HepG2 (cell line): Measurements from ENCODE around the gene GSTT2B. TPM values are rescaled to one million over a fixed set of nuclear protein-coding genes. Genes with fewer than 3 reads are reported as not detected.

Experiments used
- GATAD2A ChIP-seq: IDR thresholded peaks from 2 replicates; pipeline ENCODE4 v1.6.1; 2016
- GZF1 ChIP-seq: sonication (generic); formaldehyde crosslinking; IDR thresholded peaks from 2 replicates; pipeline ENCODE4 v1.5.1; 2020; ENCODE audit warnings: mild to moderate bottlenecking, missing genetic modification reagents
- HCFC1 ChIP-seq: fragments of 150-350 bp; IDR thresholded peaks from 2 replicates; pipeline ENCODE4 v1.6.1; 2014; ENCODE audit warnings: low read depth, low read length
- KDM6A ChIP-seq: IDR thresholded peaks from 2 replicates; pipeline ENCODE4 v1.6.1; 2016; ENCODE audit warnings: low read depth
- KLF12 ChIP-seq: sonication (generic); formaldehyde crosslinking; IDR thresholded peaks from 2 replicates; pipeline ENCODE4 v1.4.0; 2020; ENCODE audit warnings: missing genetic modification reagents, borderline replicate concordance
- MIXL1 ChIP-seq: IDR thresholded peaks from 2 replicates; pipeline ENCODE4 v1.6.1; 2016
- MZF1 ChIP-seq: sonication (generic); formaldehyde crosslinking; IDR thresholded peaks from 2 replicates; pipeline ENCODE4 v1.8.1; 2023; ENCODE audit warnings: mild to moderate bottlenecking, missing genetic modification reagents, borderline replicate concordance
- POLR2AphosphoS5 ChIP-seq: IDR thresholded peaks from 2 replicates; pipeline ENCODE4 v1.6.1; 2012; ENCODE audit warnings: low read depth, low read length
- SMARCE1 ChIP-seq: fragments of 450-650 bp; IDR thresholded peaks from 2 replicates; pipeline ENCODE4 v1.6.1; 2017; ENCODE audit warnings: borderline replicate concordance
- SP5 ChIP-seq: IDR thresholded peaks from 2 replicates; pipeline ENCODE4 v1.6.1; 2016; ENCODE audit warnings: low read depth, borderline replicate concordance
- U2AF1 ChIP-seq: fragments of 200-400 bp; formaldehyde crosslinking; optimal IDR thresholded peaks from 2 replicates; pipeline ENCODE3; 2017; ENCODE audit warnings: mild to moderate bottlenecking, low read depth, low read length
- ZBTB7B ChIP-seq: sonication (generic); formaldehyde crosslinking; IDR thresholded peaks from 2 replicates; pipeline ENCODE4 v1.4.0; 2020; ENCODE audit warnings: missing genetic modification reagents
- ZMYM4 ChIP-seq: sonication (generic); formaldehyde crosslinking; IDR thresholded peaks from 2 replicates; pipeline ENCODE4 v1.8.1; 2023; ENCODE audit warnings: mild to moderate bottlenecking, missing genetic modification reagents
- ZNF24 ChIP-seq: fragments of 450-650 bp; IDR thresholded peaks from 2 replicates; pipeline ENCODE4 v1.6.1; 2017; ENCODE audit warnings: antibody characterized with exemption, mild to moderate bottlenecking
- ZNF251 ChIP-seq: sonication (generic); formaldehyde crosslinking; IDR thresholded peaks from 2 replicates; pipeline ENCODE4 v1.9.0; 2021; ENCODE audit warnings: mild to moderate bottlenecking, missing genetic modification reagents
- ZNF674 ChIP-seq: sonication (generic); formaldehyde crosslinking; IDR thresholded peaks from 2 replicates; pipeline ENCODE4 v1.5.0; 2020; ENCODE audit warnings: low read depth, mild to moderate bottlenecking, missing genetic modification reagents
- ZNF839 ChIP-seq: sonication (generic); formaldehyde crosslinking; IDR thresholded peaks from 2 replicates; pipeline ENCODE4 v1.4.0; 2020; ENCODE audit warnings: missing genetic modification reagents, mild to moderate bottlenecking, borderline replicate concordance
- polyA plus RNA-seq, 8 experiments: library from polyadenylated mRNA; depleted of rRNA in 3 of 8; stranded (reverse) in 7 of 8; unstranded in 1 of 8; fragments of >200 nt; fragmentation: Illumina TruSeq in 4 of 8; extraction: Trizol in 4 of 8; gene quantifications; 2 replicates each; pipeline versions ENCODE4 v1.2.1 to v1.2.3, GENCODE V29; 2011 to 2016; ENCODE audit warnings: low read depth in 4 of 8, missing spikeins in 1 of 8, mixed read lengths in 1 of 8; ENCODE audit not compliant: insufficient read depth in 1 of 8
- total RNA-seq, 5 experiments: library from RNA; depleted of rRNA; stranded (reverse); fragments of >200 nt; fragmentation: Illumina TruSeq; extraction: Trizol; gene quantifications; 2 replicates each; pipeline ENCODE4 v1.2.3, GENCODE V29; 2016; ENCODE audit warnings: low read depth in 1 of 5
- TF ChIP-seq, protein P1 (sequence below): sonication (generic); formaldehyde crosslinking; IDR thresholded peaks from 2 replicates; pipeline ENCODE4 v1.9.0; 2022; ENCODE audit warnings: low read depth, missing genetic modification reagents
- TF ChIP-seq, protein P2 (sequence below): sonication (generic); formaldehyde crosslinking; IDR thresholded peaks from 2 replicates; pipeline ENCODE4 v1.5.1; 2020; ENCODE audit warnings: missing genetic modification reagents, mild to moderate bottlenecking, borderline replicate concordance
- TF ChIP-seq, protein P3 (sequence below), 2 experiments: IDR thresholded peaks; 2 replicates each; pipeline ENCODE4 v1.6.1; 2011 to 2012; ENCODE audit warnings: low read length in 2 of 2, borderline replicate concordance in 1 of 2, low read depth in 1 of 2, mild to moderate bottlenecking in 1 of 2, moderate library complexity in 1 of 2
- TF ChIP-seq, protein P4 (sequence below): sonication (generic); formaldehyde crosslinking; IDR thresholded peaks from 2 replicates; pipeline ENCODE4; 2020; ENCODE audit warnings: missing genetic modification reagents, mild to moderate bottlenecking, borderline replicate concordance

Gene GSTT2B
- total and polyA plus RNA-seq, 2 of the 13 experiments (the other 11 are each of a cell fraction or from before 2014, with no cell fraction given), result 1.5 to 3.9 TPM

DNA sequence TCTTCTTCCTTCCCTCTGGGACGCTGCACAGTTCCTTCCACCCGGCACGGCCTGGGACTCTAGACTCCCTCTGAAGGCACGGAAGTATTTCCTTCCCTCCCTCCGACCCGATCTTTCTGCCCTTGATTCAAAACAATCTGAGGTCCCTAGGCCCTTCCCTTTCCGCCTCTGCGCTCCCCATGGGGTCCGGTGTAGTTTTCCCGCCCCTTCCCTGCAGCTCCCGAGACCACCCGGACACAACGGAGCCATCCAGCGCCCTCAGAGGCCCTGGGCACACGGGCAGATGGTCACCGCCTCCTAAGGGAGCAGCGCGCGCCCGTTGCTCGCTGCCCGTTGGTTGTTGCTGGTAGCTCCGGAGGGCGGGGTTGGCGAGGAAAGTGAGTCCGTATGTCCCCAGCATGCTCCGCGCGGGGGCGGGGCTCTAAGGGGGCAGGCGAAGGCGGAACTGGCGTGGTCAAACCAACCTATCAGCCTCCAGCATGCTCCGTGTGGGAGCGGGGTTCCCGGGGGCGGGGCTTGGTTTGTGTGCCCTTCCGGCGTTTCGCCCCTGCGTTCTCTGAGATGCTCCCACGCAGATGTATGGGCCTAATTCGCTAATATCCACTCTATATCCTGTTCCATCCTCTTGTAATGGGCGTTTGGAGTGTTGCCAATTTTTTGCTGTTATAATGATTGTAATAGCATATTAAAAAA lies 47.2 kb downstream of the GSTT2B start (continued):
- peak; percentile 39; the same call in 1 of the 2 replicates for TF ChIP-seq KDM6A (CRISPR knock-in tag)
- 0 out of 2 replicates have a peak, but pooled peaks have one; percentile 34 for TF ChIP-seq MIXL1 (CRISPR knock-in tag)
- peak; percentile 12; the same call in 1 of the 2 replicates for TF ChIP-seq HCFC1
- TF ChIP-seq GATAD2A, result peak; percentile 45
- TF ChIP-seq ZNF251 (CRISPR knock-in tag), result no peak
- TF ChIP-seq, protein P1, sequence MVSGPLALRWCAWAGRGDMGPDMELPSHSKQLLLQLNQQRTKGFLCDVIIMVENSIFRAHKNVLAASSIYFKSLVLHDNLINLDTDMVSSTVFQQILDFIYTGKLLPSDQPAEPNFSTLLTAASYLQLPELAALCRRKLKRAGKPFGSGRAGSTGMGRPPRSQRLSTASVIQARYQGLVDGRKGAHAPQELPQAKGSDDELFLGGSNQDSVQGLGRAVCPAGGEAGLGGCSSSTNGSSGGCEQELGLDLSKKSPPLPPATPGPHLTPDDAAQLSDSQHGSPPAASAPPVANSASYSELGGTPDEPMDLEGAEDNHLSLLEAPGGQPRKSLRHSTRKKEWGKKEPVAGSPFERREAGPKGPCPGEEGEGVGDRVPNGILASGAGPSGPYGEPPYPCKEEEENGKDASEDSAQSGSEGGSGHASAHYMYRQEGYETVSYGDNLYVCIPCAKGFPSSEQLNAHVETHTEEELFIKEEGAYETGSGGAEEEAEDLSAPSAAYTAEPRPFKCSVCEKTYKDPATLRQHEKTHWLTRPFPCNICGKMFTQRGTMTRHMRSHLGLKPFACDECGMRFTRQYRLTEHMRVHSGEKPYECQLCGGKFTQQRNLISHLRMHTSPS (CRISPR knock-in tag), result peak; percentile 74
- peak; percentile 92 for TF ChIP-seq ZMYM4 (CRISPR knock-in tag)
- no peak for TF ChIP-seq ZNF24
- TF ChIP-seq MZF1 (CRISPR knock-in tag), result 0 out of 2 replicates have a peak, but pooled peaks have one; percentile 65
- peak; percentile 78; the same call in 1 of the 2 replicates for TF ChIP-seq SP5 (CRISPR knock-in tag)
- peak; percentile 92 for TF ChIP-seq POLR2AphosphoS5
- TF ChIP-seq ZNF839 (CRISPR knock-in tag), result no peak; the same call in 1 of the 2 replicates
- peak; percentile 71 for TF ChIP-seq U2AF1
- no peak for TF ChIP-seq GZF1 (CRISPR knock-in tag)
- TF ChIP-seq, protein P2, sequence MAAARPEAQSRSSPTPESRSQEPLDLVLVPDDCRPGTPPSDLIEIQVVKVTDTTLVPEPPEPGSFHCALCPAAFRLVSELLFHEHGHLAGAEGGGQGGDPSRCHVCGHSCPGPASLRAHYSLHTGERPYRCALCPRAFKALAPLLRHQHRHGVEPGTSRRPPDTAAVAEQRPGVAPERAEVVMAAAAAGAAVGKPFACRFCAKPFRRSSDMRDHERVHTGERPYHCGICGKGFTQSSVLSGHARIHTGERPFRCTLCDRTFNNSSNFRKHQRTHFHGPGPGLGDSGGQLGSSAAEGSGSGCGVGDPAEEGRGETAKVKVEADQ (CRISPR knock-in tag), result peak; percentile 53; the same call in 1 of the 2 replicates
- TF ChIP-seq, protein P3, sequence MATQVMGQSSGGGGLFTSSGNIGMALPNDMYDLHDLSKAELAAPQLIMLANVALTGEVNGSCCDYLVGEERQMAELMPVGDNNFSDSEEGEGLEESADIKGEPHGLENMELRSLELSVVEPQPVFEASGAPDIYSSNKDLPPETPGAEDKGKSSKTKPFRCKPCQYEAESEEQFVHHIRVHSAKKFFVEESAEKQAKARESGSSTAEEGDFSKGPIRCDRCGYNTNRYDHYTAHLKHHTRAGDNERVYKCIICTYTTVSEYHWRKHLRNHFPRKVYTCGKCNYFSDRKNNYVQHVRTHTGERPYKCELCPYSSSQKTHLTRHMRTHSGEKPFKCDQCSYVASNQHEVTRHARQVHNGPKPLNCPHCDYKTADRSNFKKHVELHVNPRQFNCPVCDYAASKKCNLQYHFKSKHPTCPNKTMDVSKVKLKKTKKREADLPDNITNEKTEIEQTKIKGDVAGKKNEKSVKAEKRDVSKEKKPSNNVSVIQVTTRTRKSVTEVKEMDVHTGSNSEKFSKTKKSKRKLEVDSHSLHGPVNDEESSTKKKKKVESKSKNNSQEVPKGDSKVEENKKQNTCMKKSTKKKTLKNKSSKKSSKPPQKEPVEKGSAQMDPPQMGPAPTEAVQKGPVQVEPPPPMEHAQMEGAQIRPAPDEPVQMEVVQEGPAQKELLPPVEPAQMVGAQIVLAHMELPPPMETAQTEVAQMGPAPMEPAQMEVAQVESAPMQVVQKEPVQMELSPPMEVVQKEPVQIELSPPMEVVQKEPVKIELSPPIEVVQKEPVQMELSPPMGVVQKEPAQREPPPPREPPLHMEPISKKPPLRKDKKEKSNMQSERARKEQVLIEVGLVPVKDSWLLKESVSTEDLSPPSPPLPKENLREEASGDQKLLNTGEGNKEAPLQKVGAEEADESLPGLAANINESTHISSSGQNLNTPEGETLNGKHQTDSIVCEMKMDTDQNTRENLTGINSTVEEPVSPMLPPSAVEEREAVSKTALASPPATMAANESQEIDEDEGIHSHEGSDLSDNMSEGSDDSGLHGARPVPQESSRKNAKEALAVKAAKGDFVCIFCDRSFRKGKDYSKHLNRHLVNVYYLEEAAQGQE (IDR thresholded peaks at IDR 0.05; ENCODE audit: borderline replicate concordance in 1 of 2, low read depth in 1 of 2, low read length in 2 of 2), result no peak
- 0 out of 2 replicates have a peak, but pooled peaks have one; percentile 38 for TF ChIP-seq ZNF674
- TF ChIP-seq KLF12 (CRISPR knock-in tag), result no peak
- TF ChIP-seq, protein P4, sequence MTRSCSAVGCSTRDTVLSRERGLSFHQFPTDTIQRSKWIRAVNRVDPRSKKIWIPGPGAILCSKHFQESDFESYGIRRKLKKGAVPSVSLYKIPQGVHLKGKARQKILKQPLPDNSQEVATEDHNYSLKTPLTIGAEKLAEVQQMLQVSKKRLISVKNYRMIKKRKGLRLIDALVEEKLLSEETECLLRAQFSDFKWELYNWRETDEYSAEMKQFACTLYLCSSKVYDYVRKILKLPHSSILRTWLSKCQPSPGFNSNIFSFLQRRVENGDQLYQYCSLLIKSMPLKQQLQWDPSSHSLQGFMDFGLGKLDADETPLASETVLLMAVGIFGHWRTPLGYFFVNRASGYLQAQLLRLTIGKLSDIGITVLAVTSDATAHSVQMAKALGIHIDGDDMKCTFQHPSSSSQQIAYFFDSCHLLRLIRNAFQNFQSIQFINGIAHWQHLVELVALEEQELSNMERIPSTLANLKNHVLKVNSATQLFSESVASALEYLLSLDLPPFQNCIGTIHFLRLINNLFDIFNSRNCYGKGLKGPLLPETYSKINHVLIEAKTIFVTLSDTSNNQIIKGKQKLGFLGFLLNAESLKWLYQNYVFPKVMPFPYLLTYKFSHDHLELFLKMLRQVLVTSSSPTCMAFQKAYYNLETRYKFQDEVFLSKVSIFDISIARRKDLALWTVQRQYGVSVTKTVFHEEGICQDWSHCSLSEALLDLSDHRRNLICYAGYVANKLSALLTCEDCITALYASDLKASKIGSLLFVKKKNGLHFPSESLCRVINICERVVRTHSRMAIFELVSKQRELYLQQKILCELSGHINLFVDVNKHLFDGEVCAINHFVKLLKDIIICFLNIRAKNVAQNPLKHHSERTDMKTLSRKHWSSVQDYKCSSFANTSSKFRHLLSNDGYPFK (CRISPR knock-in tag), result peak; percentile 78; the same call in 1 of the 2 replicates
- TF ChIP-seq ZBTB7B (CRISPR knock-in tag), result peak; percentile 66; the same call in 1 of the 2 replicates
- TF ChIP-seq SMARCE1, result no peak
